Measurements from ENCODE around the gene NCOR1. TPM values are rescaled to one million over a fixed set of nuclear protein-coding genes. Genes with fewer than 3 reads are reported as not detected.

NCOR1 gene
- total and polyA plus RNA-seq, 2 experiments from 2014 or later, result 102 to 132 TPM

- no peaks in the 10 kb centered on the region for H3F3A ChIP-seq (replicated peaks; ENCODE audit: low read depth)
- H3K9me3 Mint-ChIP-seq, result no peaks in the 10 kb centered on the region; the same call in 2 of the 3 replicates
- H4K20me1 ChIP-seq (replicated peaks; ENCODE audit: insufficient read depth), result peaks cover 10% of the 10 kb centered on the region
- H3K27ac Mint-ChIP-seq, result no peak overlapping the region
- ATAC-seq (no peak), DNase-seq (ENCODE audit: low spot score) (no peak)
- H3K4me3 Mint-ChIP-seq, result no peak overlapping the region
- H2AFZ ChIP-seq, result no peak overlapping the region
- no peak for TF ChIP-seq ZNF114 (CRISPR knock-in tag; IDR thresholded peaks at IDR 0.05)
- TF ChIP-seq CREB1 (CRISPR knock-in tag; IDR thresholded peaks at IDR 0.05; ENCODE audit: low read depth), result no peak
- no peak for TF ChIP-seq ZNF331 (CRISPR knock-in tag; IDR thresholded peaks at IDR 0.05; ENCODE audit: low read depth)
- TF ChIP-seq, protein P1, sequence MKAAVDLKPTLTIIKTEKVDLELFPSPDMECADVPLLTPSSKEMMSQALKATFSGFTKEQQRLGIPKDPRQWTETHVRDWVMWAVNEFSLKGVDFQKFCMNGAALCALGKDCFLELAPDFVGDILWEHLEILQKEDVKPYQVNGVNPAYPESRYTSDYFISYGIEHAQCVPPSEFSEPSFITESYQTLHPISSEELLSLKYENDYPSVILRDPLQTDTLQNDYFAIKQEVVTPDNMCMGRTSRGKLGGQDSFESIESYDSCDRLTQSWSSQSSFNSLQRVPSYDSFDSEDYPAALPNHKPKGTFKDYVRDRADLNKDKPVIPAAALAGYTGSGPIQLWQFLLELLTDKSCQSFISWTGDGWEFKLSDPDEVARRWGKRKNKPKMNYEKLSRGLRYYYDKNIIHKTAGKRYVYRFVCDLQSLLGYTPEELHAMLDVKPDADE (IDR thresholded peaks at IDR 0.05), result no peak
- TF ChIP-seq JUNB (IDR thresholded peaks at IDR 0.05; ENCODE audit: unreplicated experiment), result no peak
- no peak for TF ChIP-seq EZH2phosphoT487 (IDR thresholded peaks at IDR 0.05; ENCODE audit: unreplicated experiment)
- no peak for TF ChIP-seq NANOG (IDR thresholded peaks at IDR 0.05; ENCODE audit: borderline replicate concordance)
- TF ChIP-seq, protein P2, sequence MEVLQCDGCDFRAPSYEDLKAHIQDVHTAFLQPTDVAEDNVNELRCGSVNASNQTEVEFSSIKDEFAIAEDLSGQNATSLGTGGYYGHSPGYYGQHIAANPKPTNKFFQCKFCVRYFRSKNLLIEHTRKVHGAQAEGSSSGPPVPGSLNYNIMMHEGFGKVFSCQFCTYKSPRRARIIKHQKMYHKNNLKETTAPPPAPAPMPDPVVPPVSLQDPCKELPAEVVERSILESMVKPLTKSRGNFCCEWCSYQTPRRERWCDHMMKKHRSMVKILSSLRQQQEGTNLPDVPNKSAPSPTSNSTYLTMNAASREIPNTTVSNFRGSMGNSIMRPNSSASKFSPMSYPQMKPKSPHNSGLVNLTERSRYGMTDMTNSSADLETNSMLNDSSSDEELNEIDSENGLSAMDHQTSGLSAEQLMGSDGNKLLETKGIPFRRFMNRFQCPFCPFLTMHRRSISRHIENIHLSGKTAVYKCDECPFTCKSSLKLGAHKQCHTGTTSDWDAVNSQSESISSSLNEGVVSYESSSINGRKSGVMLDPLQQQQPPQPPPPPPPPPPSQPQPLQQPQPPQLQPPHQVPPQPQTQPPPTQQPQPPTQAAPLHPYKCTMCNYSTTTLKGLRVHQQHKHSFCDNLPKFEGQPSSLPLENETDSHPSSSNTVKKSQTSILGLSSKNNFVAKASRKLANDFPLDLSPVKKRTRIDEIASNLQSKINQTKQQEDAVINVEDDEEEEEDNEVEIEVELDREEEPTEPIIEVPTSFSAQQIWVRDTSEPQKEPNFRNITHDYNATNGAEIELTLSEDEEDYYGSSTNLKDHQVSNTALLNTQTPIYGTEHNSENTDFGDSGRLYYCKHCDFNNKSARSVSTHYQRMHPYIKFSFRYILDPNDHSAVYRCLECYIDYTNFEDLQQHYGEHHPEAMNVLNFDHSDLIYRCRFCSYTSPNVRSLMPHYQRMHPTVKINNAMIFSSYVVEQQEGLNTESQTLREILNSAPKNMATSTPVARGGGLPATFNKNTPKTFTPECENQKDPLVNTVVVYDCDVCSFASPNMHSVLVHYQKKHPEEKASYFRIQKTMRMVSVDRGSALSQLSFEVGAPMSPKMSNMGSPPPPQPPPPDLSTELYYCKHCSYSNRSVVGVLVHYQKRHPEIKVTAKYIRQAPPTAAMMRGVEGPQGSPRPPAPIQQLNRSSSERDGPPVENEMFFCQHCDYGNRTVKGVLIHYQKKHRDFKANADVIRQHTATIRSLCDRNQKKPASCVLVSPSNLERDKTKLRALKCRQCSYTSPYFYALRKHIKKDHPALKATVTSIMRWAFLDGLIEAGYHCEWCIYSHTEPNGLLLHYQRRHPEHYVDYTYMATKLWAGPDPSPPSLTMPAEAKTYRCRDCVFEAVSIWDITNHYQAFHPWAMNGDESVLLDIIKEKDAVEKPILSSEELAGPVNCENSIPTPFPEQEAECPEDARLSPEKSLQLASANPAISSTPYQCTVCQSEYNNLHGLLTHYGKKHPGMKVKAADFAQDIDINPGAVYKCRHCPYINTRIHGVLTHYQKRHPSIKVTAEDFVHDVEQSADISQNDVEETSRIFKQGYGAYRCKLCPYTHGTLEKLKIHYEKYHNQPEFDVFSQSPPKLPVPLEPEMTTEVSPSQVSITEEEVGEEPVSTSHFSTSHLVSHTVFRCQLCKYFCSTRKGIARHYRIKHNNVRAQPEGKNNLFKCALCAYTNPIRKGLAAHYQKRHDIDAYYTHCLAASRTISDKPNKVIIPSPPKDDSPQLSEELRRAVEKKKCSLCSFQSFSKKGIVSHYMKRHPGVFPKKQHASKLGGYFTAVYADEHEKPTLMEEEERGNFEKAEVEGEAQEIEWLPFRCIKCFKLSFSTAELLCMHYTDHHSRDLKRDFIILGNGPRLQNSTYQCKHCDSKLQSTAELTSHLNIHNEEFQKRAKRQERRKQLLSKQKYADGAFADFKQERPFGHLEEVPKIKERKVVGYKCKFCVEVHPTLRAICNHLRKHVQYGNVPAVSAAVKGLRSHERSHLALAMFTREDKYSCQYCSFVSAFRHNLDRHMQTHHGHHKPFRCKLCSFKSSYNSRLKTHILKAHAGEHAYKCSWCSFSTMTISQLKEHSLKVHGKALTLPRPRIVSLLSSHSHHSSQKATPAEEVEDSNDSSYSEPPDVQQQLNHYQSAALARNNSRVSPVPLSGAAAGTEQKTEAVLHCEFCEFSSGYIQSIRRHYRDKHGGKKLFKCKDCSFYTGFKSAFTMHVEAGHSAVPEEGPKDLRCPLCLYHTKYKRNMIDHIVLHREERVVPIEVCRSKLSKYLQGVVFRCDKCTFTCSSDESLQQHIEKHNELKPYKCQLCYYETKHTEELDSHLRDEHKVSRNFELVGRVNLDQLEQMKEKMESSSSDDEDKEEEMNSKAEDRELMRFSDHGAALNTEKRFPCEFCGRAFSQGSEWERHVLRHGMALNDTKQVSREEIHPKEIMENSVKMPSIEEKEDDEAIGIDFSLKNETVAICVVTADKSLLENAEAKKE (CRISPR knock-in tag; IDR thresholded peaks at IDR 0.05), result no peak
- no peak for TF ChIP-seq POLR2AphosphoS5 (IDR thresholded peaks at IDR 0.05; ENCODE audit: low read depth)
- no peak for TF ChIP-seq EZH2 (IDR thresholded peaks at IDR 0.05; ENCODE audit: low read depth, unreplicated experiment)
- TF ChIP-seq STAT1 (IDR thresholded peaks at IDR 0.05; ENCODE audit: unreplicated experiment), result no peak
- TF ChIP-seq, protein P3, sequence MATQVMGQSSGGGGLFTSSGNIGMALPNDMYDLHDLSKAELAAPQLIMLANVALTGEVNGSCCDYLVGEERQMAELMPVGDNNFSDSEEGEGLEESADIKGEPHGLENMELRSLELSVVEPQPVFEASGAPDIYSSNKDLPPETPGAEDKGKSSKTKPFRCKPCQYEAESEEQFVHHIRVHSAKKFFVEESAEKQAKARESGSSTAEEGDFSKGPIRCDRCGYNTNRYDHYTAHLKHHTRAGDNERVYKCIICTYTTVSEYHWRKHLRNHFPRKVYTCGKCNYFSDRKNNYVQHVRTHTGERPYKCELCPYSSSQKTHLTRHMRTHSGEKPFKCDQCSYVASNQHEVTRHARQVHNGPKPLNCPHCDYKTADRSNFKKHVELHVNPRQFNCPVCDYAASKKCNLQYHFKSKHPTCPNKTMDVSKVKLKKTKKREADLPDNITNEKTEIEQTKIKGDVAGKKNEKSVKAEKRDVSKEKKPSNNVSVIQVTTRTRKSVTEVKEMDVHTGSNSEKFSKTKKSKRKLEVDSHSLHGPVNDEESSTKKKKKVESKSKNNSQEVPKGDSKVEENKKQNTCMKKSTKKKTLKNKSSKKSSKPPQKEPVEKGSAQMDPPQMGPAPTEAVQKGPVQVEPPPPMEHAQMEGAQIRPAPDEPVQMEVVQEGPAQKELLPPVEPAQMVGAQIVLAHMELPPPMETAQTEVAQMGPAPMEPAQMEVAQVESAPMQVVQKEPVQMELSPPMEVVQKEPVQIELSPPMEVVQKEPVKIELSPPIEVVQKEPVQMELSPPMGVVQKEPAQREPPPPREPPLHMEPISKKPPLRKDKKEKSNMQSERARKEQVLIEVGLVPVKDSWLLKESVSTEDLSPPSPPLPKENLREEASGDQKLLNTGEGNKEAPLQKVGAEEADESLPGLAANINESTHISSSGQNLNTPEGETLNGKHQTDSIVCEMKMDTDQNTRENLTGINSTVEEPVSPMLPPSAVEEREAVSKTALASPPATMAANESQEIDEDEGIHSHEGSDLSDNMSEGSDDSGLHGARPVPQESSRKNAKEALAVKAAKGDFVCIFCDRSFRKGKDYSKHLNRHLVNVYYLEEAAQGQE (IDR thresholded peaks at IDR 0.05; ENCODE audit: unreplicated experiment), result no peak
- TF ChIP-seq, protein P4, sequence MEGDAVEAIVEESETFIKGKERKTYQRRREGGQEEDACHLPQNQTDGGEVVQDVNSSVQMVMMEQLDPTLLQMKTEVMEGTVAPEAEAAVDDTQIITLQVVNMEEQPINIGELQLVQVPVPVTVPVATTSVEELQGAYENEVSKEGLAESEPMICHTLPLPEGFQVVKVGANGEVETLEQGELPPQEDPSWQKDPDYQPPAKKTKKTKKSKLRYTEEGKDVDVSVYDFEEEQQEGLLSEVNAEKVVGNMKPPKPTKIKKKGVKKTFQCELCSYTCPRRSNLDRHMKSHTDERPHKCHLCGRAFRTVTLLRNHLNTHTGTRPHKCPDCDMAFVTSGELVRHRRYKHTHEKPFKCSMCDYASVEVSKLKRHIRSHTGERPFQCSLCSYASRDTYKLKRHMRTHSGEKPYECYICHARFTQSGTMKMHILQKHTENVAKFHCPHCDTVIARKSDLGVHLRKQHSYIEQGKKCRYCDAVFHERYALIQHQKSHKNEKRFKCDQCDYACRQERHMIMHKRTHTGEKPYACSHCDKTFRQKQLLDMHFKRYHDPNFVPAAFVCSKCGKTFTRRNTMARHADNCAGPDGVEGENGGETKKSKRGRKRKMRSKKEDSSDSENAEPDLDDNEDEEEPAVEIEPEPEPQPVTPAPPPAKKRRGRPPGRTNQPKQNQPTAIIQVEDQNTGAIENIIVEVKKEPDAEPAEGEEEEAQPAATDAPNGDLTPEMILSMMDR (conservative IDR thresholded peaks at IDR 0.05; ENCODE audit: low read depth in 2 of 2), result no peak
- no peaks in the 10 kb centered on the region for H3K9me2 ChIP-seq (ENCODE audit: insufficient read depth)
- H3K79me2 ChIP-seq (replicated peaks; ENCODE audit: insufficient read depth), result 0 out of 2 replicates have a peak, but pooled peaks cover 3% of the 10 kb centered on the region
- H3K36me3 Mint-ChIP-seq (ENCODE audit: low read depth), result peaks cover 10% of the 10 kb centered on the region; the same call in 2 of the 3 replicates
- peaks cover 9% of the 10 kb centered on the region for H3K4me1 ChIP-seq (ENCODE audit: insufficient read depth)
- no peaks in the 10 kb centered on the region for H3K27me3 ChIP-seq (ENCODE audit: insufficient read depth)
- peaks cover 2% of the 10 kb centered on the region for H3K27me3 Mint-ChIP-seq (ENCODE audit: insufficient read depth, low read depth, poor library complexity)
- no peak overlapping the region for H3K27ac ChIP-seq (ENCODE audit: low read depth)
- H3K36me3 ChIP-seq (ENCODE audit: insufficient read depth), result no peaks in the 10 kb centered on the region
- H3K4me3 ChIP-seq, result no peak overlapping the region
- H3K4me1 Mint-ChIP-seq, result peaks cover 13% of the 10 kb centered on the region
- H3K4me2 ChIP-seq, result no peak overlapping the region
Observed at GRCh38 chr17:16251556-16251955, 36.2 kb upstream of the NCOR1 start.

Data from GM23338 (cell line).